Measurements from ENCODE around the gene PLB1. TPM values are rescaled to one million over a fixed set of nuclear protein-coding genes. Genes with fewer than 3 reads are reported as not detected.

PLB1 gene
- total RNA-seq, 2 donors from 2014 or later: 2.8 to 6.2 TPM

- no peak for ATAC-seq
- no peak for DNase-seq
- intact Hi-C loops (cut with DNase I): no loop called here
These were observed 104.3 kb downstream of the PLB1 start for GRCh38 chr2:28600181-28600580.

GRCh38 chr2:28601616-28602015 lies 105.8 kb downstream of the PLB1 start:
- DNase-seq (no peak), ATAC-seq (peak; percentile 19 to 51)
- intact Hi-C loops (cut with DNase I): no loop called here

GRCh38 chr2:28602136-28602660 lies 106.3 kb downstream of the PLB1 start:
- ATAC-seq (no peak), DNase-seq (no peak)
- intact Hi-C loops (cut with DNase I): no loop called here

GRCh38 chr2:28602751-28603639 lies 107.1 kb downstream of the PLB1 start:
- DNase-seq (no peak), ATAC-seq (no peak)
- intact Hi-C loops (cut with DNase I): no loop called here

- intact Hi-C loops (cut with DNase I): no loop called here
- no peak for ATAC-seq
- DNase-seq: no peak
These were observed 108.0 kb downstream of the PLB1 start for GRCh38 chr2:28603821-28604220.

- intact Hi-C loops (cut with DNase I): no loop called here
- ATAC-seq (no peak), DNase-seq (peak; percentile 2)
These were observed 108.5 kb downstream of the PLB1 start for GRCh38 chr2:28604284-28604843.

- DNase-seq (peak; percentile 24), ATAC-seq (peak; percentile 37 to 61)
- intact Hi-C loops (cut with DNase I): no loop called here
These were observed 111.2 kb downstream of the PLB1 start for GRCh38 chr2:28606986-28607441.

- ATAC-seq (peak; percentile 60 to 88), DNase-seq (peak; percentile 26)
- intact Hi-C loops (cut with DNase I): no loop called here
These were observed 112.1 kb downstream of the PLB1 start for GRCh38 chr2:28607730-28608499.

- DNase-seq (peak; percentile 1), ATAC-seq (peak; percentile 4 to 5)
- intact Hi-C loops (cut with DNase I): no loop called here
These were observed 112.9 kb downstream of the PLB1 start for GRCh38 chr2:28608500-28609424.

GRCh38 chr2:28610583-28611201 lies 114.8 kb downstream of the PLB1 start:
- intact Hi-C loops (cut with DNase I): no loop called here
- DNase-seq: peak; percentile 22
- ATAC-seq: peak in 1 of 2 donors; percentile 71

GRCh38 chr2:28612131-28612812 lies 116.4 kb downstream of the PLB1 start:
- intact Hi-C loops (cut with DNase I): no loop called here
- DNase-seq (peak; percentile 0), ATAC-seq (no peak)

- ATAC-seq (no peak), DNase-seq (peak; percentile 4)
- intact Hi-C loops (cut with DNase I): no loop called here
These were observed 117.3 kb downstream of the PLB1 start for GRCh38 chr2:28613186-28613585.

- peak; percentile 10 for DNase-seq
- intact Hi-C loops (cut with DNase I): no loop called here
- no peak for ATAC-seq
These were observed 118.0 kb downstream of the PLB1 start for GRCh38 chr2:28613633-28614501.

- DNase-seq: no peak
- ATAC-seq: no peak
- intact Hi-C loops (cut with DNase I): no loop called here
These were observed 119.8 kb downstream of the PLB1 start for GRCh38 chr2:28615706-28616105.

GRCh38 chr2:28616396-28616999 lies 120.6 kb downstream of the PLB1 start:
- ATAC-seq (no peak), DNase-seq (no peak)
- intact Hi-C loops (cut with DNase I): no loop called here

- no peak for ATAC-seq
- intact Hi-C loops (cut with DNase I): no loop called here
- DNase-seq: peak; percentile 7
These were observed 121.8 kb downstream of the PLB1 start for GRCh38 chr2:28617502-28618184.

All from left cardiac atrium (tissue), 4 donors.